ENCODE data around the gene SLCO4A1.
A peak's percentile ranks its signal among the peaks of the same experiment; 100 is the strongest.

The SLCO4A1 gene

DNA sequence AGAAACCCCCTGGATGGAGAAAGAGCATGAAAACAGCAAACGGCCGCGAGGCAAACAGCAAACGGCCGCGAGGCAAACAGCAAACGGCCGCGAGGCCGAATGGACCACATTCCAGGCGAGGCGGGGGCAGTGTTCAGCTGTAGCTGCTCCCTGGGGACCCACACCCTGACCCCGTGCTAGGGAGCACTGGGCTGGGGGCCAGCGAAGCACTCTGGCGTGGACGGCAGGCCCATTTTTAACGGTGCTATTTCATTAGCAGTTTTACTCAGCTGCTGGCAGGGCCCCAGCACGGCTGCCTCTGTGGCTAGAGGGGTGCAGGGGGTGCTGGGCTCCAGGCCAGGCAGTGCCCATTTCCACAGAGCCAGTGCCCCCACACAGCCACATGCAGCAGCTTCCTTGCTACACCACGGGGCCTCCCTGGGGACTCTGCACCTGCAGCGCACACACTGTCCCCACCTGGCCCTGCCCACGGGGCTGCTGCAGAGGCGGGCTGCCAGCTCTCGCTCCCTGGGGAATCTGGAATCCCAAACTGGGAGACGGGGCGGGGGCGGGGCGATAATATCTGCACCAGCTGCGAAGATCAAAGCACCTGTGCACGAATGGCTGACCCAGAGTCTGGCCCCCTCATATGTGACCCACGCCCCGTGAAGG, 35.6 kb upstream of the SLCO4A1 start:
- no peak overlapping the region for H2BK120ac ChIP-seq (ENCODE audit: low read depth, low read length)
- peak overlapping the region; percentile 35 for H2BK12ac ChIP-seq (ENCODE audit: low read length)
- peak overlapping the region; percentile 70 for H3K4ac ChIP-seq (ENCODE audit: low read length)
- peak overlapping the region; percentile 60 for H3K18ac ChIP-seq (ENCODE audit: low read length)
- peak overlapping the region; percentile 32 for H4K8ac ChIP-seq (ENCODE audit: low read depth, low read length)
- H3K9ac ChIP-seq (ENCODE audit: low read depth, low read length, poor library complexity): no peak overlapping the region
- H3K36me3 ChIP-seq (replicated peaks in 1 of 2; ENCODE audit: control insufficient read depth in 2 of 2, insufficient read depth in 2 of 2, low read length in 2 of 2): no peaks in the 10 kb centered on the region
- no peak overlapping the region for H3K27ac ChIP-seq (replicated peaks; ENCODE audit: low read length)
- no peak overlapping the region for H3K4me3 ChIP-seq (ENCODE audit: low read length in 2 of 2)
- no peak overlapping the region for H3K4me2 ChIP-seq (ENCODE audit: insufficient read depth, low read length, poor library complexity, severe bottlenecking)
- no CpG with 5 or more reads among the region's 31 CpGs for WGBS, 2 donors (ENCODE audit: extremely low coverage in 2 of 2, insufficient read length in 2 of 2, insufficient replicate concordance in 1 of 2)
- H2BK5ac ChIP-seq (ENCODE audit: low read length): peak overlapping the region; percentile 69
- H3K4me1 ChIP-seq (ENCODE audit: control insufficient read depth in 2 of 2, insufficient read depth in 1 of 2, low read depth in 1 of 2, low read length in 2 of 2): peaks cover 0 to 8% of the 10 kb centered on the region in 2 donors
- peak overlapping the region; percentile 47 for H3K23ac ChIP-seq (ENCODE audit: low read depth, low read length, poor library complexity)
- H2BK15ac ChIP-seq (ENCODE audit: low read length): no peak overlapping the region
- H3K9me3 ChIP-seq (replicated peaks in 1 of 2; ENCODE audit: control insufficient read depth in 2 of 2, insufficient read depth in 1 of 2, low read depth in 1 of 2, low read length in 2 of 2): peaks cover 0 to 2% of the 10 kb centered on the region in 2 donors
- no peak for DNase-seq (ENCODE audit: low spot score)
- peak overlapping the region; percentile 78 for H3K14ac ChIP-seq (ENCODE audit: low read length)
- H2AFZ ChIP-seq (ENCODE audit: low read length): no peak overlapping the region
- peak overlapping the region; percentile 83 for H2AK5ac ChIP-seq (ENCODE audit: low read depth, low read length)
- peaks cover 1% of the 10 kb centered on the region for H3K79me1 ChIP-seq (ENCODE audit: low read depth, low read length)
- H4K91ac ChIP-seq (ENCODE audit: low read depth, low read length, poor library complexity): no peak overlapping the region
- H3K27me3 ChIP-seq (ENCODE audit: control insufficient read depth in 3 of 3, insufficient read depth in 3 of 3, low read depth in 1 of 3, low read length in 3 of 3): peaks cover 0 to 28% (median 0%) of the 10 kb centered on the region in 3 experiments

DNA sequence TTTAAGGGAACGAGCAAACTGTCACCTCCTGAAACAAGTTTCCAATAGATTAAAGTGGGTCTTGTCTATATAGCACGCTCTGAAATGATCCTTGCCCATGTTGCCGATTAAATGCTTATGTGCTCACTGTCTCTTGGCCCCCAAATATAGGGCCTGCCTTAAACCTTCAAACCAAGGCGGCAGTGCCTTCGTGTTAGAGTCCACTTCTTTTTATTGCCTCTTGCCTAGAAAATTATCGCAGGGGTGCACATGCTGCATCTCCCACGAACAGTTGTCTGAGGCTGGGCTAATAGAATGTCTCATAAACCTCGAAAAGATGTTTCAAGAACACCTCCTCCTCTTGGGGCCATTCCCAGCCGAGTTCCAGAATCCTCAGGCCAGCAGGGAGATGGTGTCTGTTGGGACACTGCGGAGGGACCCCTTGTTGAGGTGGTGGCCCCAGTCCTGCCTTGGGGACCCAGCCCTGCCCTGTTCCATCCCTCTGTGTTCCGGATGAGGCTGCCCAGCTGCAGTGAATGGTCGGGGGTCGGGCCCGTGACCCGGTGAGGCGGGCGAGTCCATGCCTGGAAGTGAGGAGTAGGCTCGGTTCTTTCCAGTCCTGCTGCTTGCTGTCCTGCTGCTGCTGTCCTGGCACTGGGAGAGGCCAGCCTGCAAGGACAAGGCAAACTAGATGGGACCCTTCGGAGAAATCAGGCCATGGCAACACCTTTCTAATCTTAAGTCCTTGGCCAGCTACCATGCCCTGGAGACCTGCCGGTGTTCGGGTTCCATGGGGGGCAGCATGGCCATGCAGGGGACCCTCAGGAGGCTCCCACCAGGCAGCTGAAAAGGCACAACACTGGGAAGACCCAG, 34.7 kb upstream of the SLCO4A1 start:
- Histone ChIP-seq H2AK5ac (ENCODE audit: low read depth, low read length) (peak overlapping the region; percentile 92), H3K9ac (ENCODE audit: low read depth, low read length, poor library complexity) (no peak overlapping the region), H3K9me3 (replicated peaks in 1 of 2; ENCODE audit: control insufficient read depth in 2 of 2, insufficient read depth in 1 of 2, low read depth in 1 of 2, low read length in 2 of 2) (peaks cover 0 to 2% of the 10 kb centered on the region in 2 donors), H3K4me3 (ENCODE audit: low read length in 2 of 2) (no peak overlapping the region), H3K79me1 (ENCODE audit: low read depth, low read length) (peaks cover 1% of the 10 kb centered on the region), H2BK120ac (ENCODE audit: low read depth, low read length) (no peak overlapping the region), H2BK5ac (ENCODE audit: low read length) (no peak overlapping the region), H3K4me1 (ENCODE audit: control insufficient read depth in 2 of 2, insufficient read depth in 1 of 2, low read depth in 1 of 2, low read length in 2 of 2) (peaks cover 0 to 8% of the 10 kb centered on the region in 2 donors), H2BK12ac (ENCODE audit: low read length) (no peak overlapping the region), H3K14ac (ENCODE audit: low read length) (peak overlapping the region; percentile 31), H3K27ac (replicated peaks; ENCODE audit: low read length) (no peak overlapping the region), H3K27me3 (ENCODE audit: control insufficient read depth in 3 of 3, insufficient read depth in 3 of 3, low read depth in 1 of 3, low read length in 3 of 3) (peaks cover 0 to 19% (median 0%) of the 10 kb centered on the region in 3 experiments), H2BK15ac (ENCODE audit: low read length) (no peak overlapping the region), H3K36me3 (replicated peaks in 1 of 2; ENCODE audit: control insufficient read depth in 2 of 2, insufficient read depth in 2 of 2, low read length in 2 of 2) (no peaks in the 10 kb centered on the region), H4K8ac (ENCODE audit: low read depth, low read length) (no peak overlapping the region), H4K91ac (ENCODE audit: low read depth, low read length, poor library complexity) (no peak overlapping the region), H2AFZ (ENCODE audit: low read length) (no peak overlapping the region), H3K23ac (ENCODE audit: low read depth, low read length, poor library complexity) (peak overlapping the region; percentile 23), H3K4me2 (ENCODE audit: insufficient read depth, low read length, poor library complexity, severe bottlenecking) (no peak overlapping the region), H3K18ac (ENCODE audit: low read length) (peak overlapping the region; percentile 46), H3K4ac (ENCODE audit: low read length) (peak overlapping the region; percentile 24)
- no CpG with 5 or more reads among the region's 21 CpGs for WGBS, 2 donors (ENCODE audit: extremely low coverage in 2 of 2, insufficient read length in 2 of 2, insufficient replicate concordance in 1 of 2)
- no peak for DNase-seq (ENCODE audit: low spot score)

DNA sequence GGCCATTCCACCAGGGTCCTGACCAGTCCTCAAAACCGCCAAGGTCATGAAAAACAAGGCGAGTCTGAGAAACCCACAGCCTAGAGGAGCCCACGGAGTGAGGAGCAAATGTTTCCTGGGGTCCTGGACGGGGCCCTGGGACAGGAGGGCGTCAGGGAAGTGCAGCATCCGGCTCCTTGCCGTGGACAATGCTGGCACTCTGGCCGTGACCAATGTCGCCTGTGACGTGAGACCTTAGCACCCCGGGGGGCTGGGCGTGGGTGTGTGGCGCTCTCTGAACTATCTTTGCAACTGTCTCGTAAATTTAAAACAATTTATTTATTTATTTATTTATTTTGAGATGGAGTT, 34.1 kb upstream of the SLCO4A1 start:
- Histone ChIP-seq H3K4me1 (ENCODE audit: control insufficient read depth in 2 of 2, insufficient read depth in 1 of 2, low read depth in 1 of 2, low read length in 2 of 2) (peaks cover 0 to 4% of the 10 kb centered on the region in 2 donors), H3K36me3 (replicated peaks in 1 of 2; ENCODE audit: control insufficient read depth in 2 of 2, insufficient read depth in 2 of 2, low read length in 2 of 2) (no peaks in the 10 kb centered on the region), H3K9me3 (replicated peaks in 1 of 2; ENCODE audit: control insufficient read depth in 2 of 2, insufficient read depth in 1 of 2, low read depth in 1 of 2, low read length in 2 of 2) (peaks cover 0 to 2% of the 10 kb centered on the region in 2 donors), H3K23ac (ENCODE audit: low read depth, low read length, poor library complexity) (no peak overlapping the region), H3K4me3 (ENCODE audit: low read length in 2 of 2) (no peak overlapping the region), H3K18ac (ENCODE audit: low read length) (peak overlapping the region; percentile 13), H3K27me3 (ENCODE audit: control insufficient read depth in 3 of 3, insufficient read depth in 3 of 3, low read depth in 1 of 3, low read length in 3 of 3) (peaks cover 0 to 18% (median 0%) of the 10 kb centered on the region in 3 experiments), H3K27ac (replicated peaks; ENCODE audit: low read length) (no peak overlapping the region), H2BK15ac (ENCODE audit: low read length) (no peak overlapping the region), H3K4ac (ENCODE audit: low read length) (no peak overlapping the region), H3K14ac (ENCODE audit: low read length) (no peak overlapping the region), H2AFZ (ENCODE audit: low read length) (no peak overlapping the region), H3K9ac (ENCODE audit: low read depth, low read length, poor library complexity) (no peak overlapping the region), H2AK5ac (ENCODE audit: low read depth, low read length) (peak overlapping the region; percentile 92), H4K8ac (ENCODE audit: low read depth, low read length) (no peak overlapping the region), H4K91ac (ENCODE audit: low read depth, low read length, poor library complexity) (no peak overlapping the region), H2BK120ac (ENCODE audit: low read depth, low read length) (no peak overlapping the region), H3K79me1 (ENCODE audit: low read depth, low read length) (peaks cover 1% of the 10 kb centered on the region), H3K4me2 (ENCODE audit: insufficient read depth, low read length, poor library complexity, severe bottlenecking) (no peak overlapping the region), H2BK12ac (ENCODE audit: low read length) (no peak overlapping the region), H2BK5ac (ENCODE audit: low read length) (no peak overlapping the region)
- WGBS, 2 donors (ENCODE audit: extremely low coverage in 2 of 2, insufficient read length in 2 of 2, insufficient replicate concordance in 1 of 2): no CpG with 5 or more reads among the region's 14 CpGs
- DNase-seq (ENCODE audit: low spot score): no peak

DNA sequence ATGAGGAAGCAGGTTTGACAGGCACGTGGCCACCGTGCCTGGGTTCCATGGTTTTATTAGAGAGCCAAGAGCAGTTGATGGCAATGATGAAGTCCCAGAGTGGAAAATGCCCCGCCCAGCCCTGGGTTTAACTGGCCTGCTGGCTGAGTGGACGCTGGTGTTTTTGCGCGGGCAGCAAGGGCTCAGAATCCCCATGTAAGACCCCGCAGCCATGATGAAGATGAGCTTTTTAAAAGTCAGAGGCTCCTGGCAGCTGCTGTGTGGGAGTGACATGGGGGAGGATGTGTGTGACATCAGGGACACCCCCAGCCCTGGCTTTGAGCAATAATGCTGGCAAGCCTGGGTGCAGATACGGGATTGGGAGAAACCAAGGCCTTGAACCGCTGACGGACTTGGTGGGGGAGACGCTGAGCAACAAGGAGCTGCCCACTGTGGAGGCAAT, 33.0 kb upstream of the SLCO4A1 start:
- Histone ChIP-seq H3K79me1 (ENCODE audit: low read depth, low read length) (peaks cover 1% of the 10 kb centered on the region), H3K23ac (ENCODE audit: low read depth, low read length, poor library complexity) (no peak overlapping the region), H3K4ac (ENCODE audit: low read length) (no peak overlapping the region), H4K91ac (ENCODE audit: low read depth, low read length, poor library complexity) (no peak overlapping the region), H2AFZ (ENCODE audit: low read length) (no peak overlapping the region), H3K9ac (ENCODE audit: low read depth, low read length, poor library complexity) (no peak overlapping the region), H3K14ac (ENCODE audit: low read length) (no peak overlapping the region), H3K4me3 (ENCODE audit: low read length in 2 of 2) (no peak overlapping the region), H2BK5ac (ENCODE audit: low read length) (peak overlapping the region; percentile 61), H3K4me1 (ENCODE audit: control insufficient read depth in 2 of 2, insufficient read depth in 1 of 2, low read depth in 1 of 2, low read length in 2 of 2) (peaks cover 0 to 2% of the 10 kb centered on the region in 2 donors), H2BK15ac (ENCODE audit: low read length) (no peak overlapping the region), H3K4me2 (ENCODE audit: insufficient read depth, low read length, poor library complexity, severe bottlenecking) (no peak overlapping the region), H2BK12ac (ENCODE audit: low read length) (no peak overlapping the region), H3K27me3 (ENCODE audit: control insufficient read depth in 3 of 3, insufficient read depth in 3 of 3, low read depth in 1 of 3, low read length in 3 of 3) (peaks cover 0 to 19% (median 0%) of the 10 kb centered on the region in 3 experiments), H3K18ac (ENCODE audit: low read length) (no peak overlapping the region), H3K27ac (replicated peaks; ENCODE audit: low read length) (no peak overlapping the region), H2BK120ac (ENCODE audit: low read depth, low read length) (no peak overlapping the region), H3K9me3 (replicated peaks in 1 of 2; ENCODE audit: control insufficient read depth in 2 of 2, insufficient read depth in 1 of 2, low read depth in 1 of 2, low read length in 2 of 2) (peaks cover 0 to 2% of the 10 kb centered on the region in 2 donors), H4K8ac (ENCODE audit: low read depth, low read length) (no peak overlapping the region), H3K36me3 (replicated peaks in 1 of 2; ENCODE audit: control insufficient read depth in 2 of 2, insufficient read depth in 2 of 2, low read length in 2 of 2) (no peaks in the 10 kb centered on the region), H2AK5ac (ENCODE audit: low read depth, low read length) (no peak overlapping the region)
- no CpG with 5 or more reads among the region's 11 CpGs for WGBS, 2 donors (ENCODE audit: extremely low coverage in 2 of 2, insufficient read length in 2 of 2, insufficient replicate concordance in 1 of 2)
- DNase-seq (ENCODE audit: low spot score): no peak
